MCF 10A (cell line): Measurements from ENCODE around the gene CLEC2D. TPM values are rescaled to one million over a fixed set of nuclear protein-coding genes. Genes with fewer than 3 reads are reported as not detected.

Experiments used
- BruUV-seq: library from RNA; stranded (reverse); fragments of 400-500 nt; replicated peaks from 2 replicates; lab custom pipeline; 2021; lab: Mats Ljungman, UMichigan
- CTCF ChIA-PET: fragments of 300-600 bp; sonication (Branson Sonifier 250); formaldehyde crosslinking; extraction: SDS; loops from one replicate; lab custom pipeline; 2021; ENCODE audit warnings: antibody characterized with exemption, inconsistent platforms; lab: Yijun Ruan, JAX
- POLR2A ChIA-PET: fragments of 300-600, 350-650 bp; sonication (Branson Sonifier 250); formaldehyde crosslinking; extraction: SDS; loops from one replicate; lab custom pipeline; 2020; ENCODE audit warnings: antibody characterized with exemption, inconsistent platforms; lab: Yijun Ruan, JAX
- DNase-seq: peaks from one replicate; pipeline ENCODE4 v3.0.0-alpha.2; 2018; ENCODE audit not compliant: unreplicated experiment
- H3K27ac Mint-ChIP-seq: one replicate; pipeline ENCODE4 v1.8.0; 2022; ENCODE audit warnings: mild to moderate bottlenecking, low read depth, mixed read lengths; ENCODE audit not compliant: unreplicated experiment
- H3K27me3 Mint-ChIP-seq: one replicate; pipeline ENCODE4 v1.8.0; 2022; ENCODE audit warnings: mixed read lengths; ENCODE audit not compliant: insufficient read depth, unreplicated experiment
- H3K36me3 Mint-ChIP-seq: one replicate; pipeline ENCODE4 v1.8.0; 2022; ENCODE audit warnings: mild to moderate bottlenecking, moderate library complexity, mixed read lengths; ENCODE audit not compliant: insufficient read depth, unreplicated experiment
- H3K4me1 Mint-ChIP-seq: one replicate; pipeline ENCODE4 v1.8.0; 2022; ENCODE audit warnings: mixed read lengths; ENCODE audit not compliant: insufficient read depth, unreplicated experiment
- H3K4me3 Mint-ChIP-seq: one replicate; pipeline ENCODE4 v1.8.0; 2022; ENCODE audit warnings: mild to moderate bottlenecking, moderate library complexity, mixed read lengths; ENCODE audit not compliant: unreplicated experiment
- H3K9me3 Mint-ChIP-seq: one replicate; pipeline ENCODE4 v1.8.0; 2022; ENCODE audit warnings: mixed read lengths; ENCODE audit not compliant: unreplicated experiment
- intact Hi-C: fragments of 100-400 bp; cut with micrococcal nuclease; formaldehyde crosslinking; loops from 2 replicates; pipeline ENCODE4 v1.14.1; 2022
- total RNA-seq: library from RNA; stranded (reverse); gene quantifications from 2 replicates; pipeline ENCODE4 v1.2.3, GENCODE V29; 2022
- TF ChIP-seq, protein P1 (sequence below): fragments of 200-600 bp; IDR thresholded peaks from one replicate; pipeline ENCODE4 v1.8.0; 2022; ENCODE audit warnings: antibody characterized with exemption, mild to moderate bottlenecking; ENCODE audit not compliant: unreplicated experiment

CLEC2D gene
- total RNA-seq, 1 experiment from 2014 or later, result 5.1 TPM

DNA sequence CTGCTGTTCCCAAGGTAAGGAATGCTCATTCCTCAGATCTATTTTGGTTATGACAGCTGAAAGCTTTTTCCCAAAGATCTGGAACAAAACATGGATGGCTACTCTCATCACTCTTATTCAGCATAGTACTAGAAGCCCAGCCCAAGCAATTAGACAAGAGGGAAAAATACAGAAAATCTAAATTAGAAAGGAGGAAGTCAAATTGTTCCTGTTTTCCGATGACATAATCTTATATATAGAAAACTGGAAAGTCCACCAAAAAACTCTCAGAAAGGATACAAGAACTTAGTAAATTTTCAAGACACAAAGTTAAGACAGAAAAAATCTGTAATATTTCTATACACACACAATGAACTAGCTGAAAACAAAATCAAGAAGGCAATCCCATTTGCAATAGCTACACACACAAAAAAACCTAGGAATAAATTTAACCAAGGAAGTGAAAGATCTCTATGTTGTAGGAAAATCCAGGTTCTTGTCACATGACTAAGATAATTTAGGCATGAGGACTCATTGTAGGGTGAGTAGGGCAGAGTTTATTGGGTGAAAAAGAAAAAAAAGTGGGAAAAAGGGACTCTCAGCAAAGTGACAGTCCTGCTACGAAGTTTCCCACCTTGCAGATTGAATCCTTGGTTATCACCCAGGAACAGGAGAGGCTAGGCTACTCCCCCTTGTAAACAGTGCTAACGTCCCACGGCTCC is 33.2 kb upstream of the CLEC2D start:
- no peak for DNase-seq
- TF ChIP-seq, protein P1, sequence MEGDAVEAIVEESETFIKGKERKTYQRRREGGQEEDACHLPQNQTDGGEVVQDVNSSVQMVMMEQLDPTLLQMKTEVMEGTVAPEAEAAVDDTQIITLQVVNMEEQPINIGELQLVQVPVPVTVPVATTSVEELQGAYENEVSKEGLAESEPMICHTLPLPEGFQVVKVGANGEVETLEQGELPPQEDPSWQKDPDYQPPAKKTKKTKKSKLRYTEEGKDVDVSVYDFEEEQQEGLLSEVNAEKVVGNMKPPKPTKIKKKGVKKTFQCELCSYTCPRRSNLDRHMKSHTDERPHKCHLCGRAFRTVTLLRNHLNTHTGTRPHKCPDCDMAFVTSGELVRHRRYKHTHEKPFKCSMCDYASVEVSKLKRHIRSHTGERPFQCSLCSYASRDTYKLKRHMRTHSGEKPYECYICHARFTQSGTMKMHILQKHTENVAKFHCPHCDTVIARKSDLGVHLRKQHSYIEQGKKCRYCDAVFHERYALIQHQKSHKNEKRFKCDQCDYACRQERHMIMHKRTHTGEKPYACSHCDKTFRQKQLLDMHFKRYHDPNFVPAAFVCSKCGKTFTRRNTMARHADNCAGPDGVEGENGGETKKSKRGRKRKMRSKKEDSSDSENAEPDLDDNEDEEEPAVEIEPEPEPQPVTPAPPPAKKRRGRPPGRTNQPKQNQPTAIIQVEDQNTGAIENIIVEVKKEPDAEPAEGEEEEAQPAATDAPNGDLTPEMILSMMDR, result no peak
- no TSS peak for BruUV-seq
- POLR2A ChIA-PET, result interaction anchor here (0.6 kb wide), 1 partner anchor 114 kb away, joined by 3 read pairs; no protein-coding TSS in a partner anchor
- Mint-ChIP-seq H3K36me3 (no peaks in the 10 kb centered on the region), H3K27ac (no peak overlapping the region), H3K4me3 (no peak overlapping the region), H3K27me3 (no peaks in the 10 kb centered on the region), H3K4me1 (no peaks in the 10 kb centered on the region), H3K9me3 (no peaks in the 10 kb centered on the region)
- CTCF ChIA-PET, result interaction anchor here (0.6 to 8.3 kb wide), 4 partner anchors 11 to 578 kb away, joined by 3 to 108 read pairs (median 10); no protein-coding TSS in a partner anchor
- intact Hi-C loops, result no loop called here

DNA sequence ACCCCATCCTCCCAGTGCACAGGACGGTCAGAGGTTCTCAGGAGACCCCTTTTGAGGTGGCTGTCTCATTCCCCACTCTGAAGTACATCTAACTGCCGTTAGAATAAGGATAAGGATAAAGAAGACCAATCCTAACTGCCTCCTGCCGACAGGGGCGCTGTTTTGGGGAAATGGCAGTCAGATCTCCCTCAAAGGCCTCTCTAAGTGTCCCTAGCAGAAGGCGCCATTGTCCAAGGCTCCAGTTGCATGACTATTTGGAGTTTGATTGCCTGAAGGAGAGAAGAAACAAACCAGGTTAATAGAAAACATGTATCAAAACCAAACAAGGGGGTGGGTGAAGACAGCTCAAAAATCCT is 32.7 kb upstream of the CLEC2D start:
- Mint-ChIP-seq H3K36me3 (no peaks in the 10 kb centered on the region), H3K9me3 (no peaks in the 10 kb centered on the region), H3K4me3 (no peak overlapping the region), H3K4me1 (no peaks in the 10 kb centered on the region), H3K27me3 (no peaks in the 10 kb centered on the region), H3K27ac (no peak overlapping the region)
- TF ChIP-seq, protein P1, result no peak
- CTCF ChIA-PET, result interaction anchor here (0.6 to 8.3 kb wide), 3 partner anchors 11 to 579 kb away, joined by 3 to 108 read pairs (median 12); no protein-coding TSS in a partner anchor
- no TSS peak for BruUV-seq
- no peak for DNase-seq
- POLR2A ChIA-PET, result interaction anchor here (0.6 kb wide), 1 partner anchor 113 kb away, joined by 3 read pairs; no protein-coding TSS in a partner anchor
- intact Hi-C loops, result no loop called here

GRCh38 chr12:9640024-9640423 is 29.5 kb upstream of the CLEC2D start:
- Mint-ChIP-seq H3K27me3 (no peaks in the 10 kb centered on the region), H3K4me1 (no peaks in the 10 kb centered on the region), H3K9me3 (no peaks in the 10 kb centered on the region), H3K36me3 (no peaks in the 10 kb centered on the region), H3K27ac (no peak overlapping the region), H3K4me3 (no peak overlapping the region)
- no TSS peak for BruUV-seq
- intact Hi-C loops, result no loop called here
- ChIA-PET POLR2A (interaction anchor here (1.1 to 2.4 kb wide), 2 partner anchors 8 to 90 kb away, joined by 3 to 18 read pairs; no protein-coding TSS in a partner anchor), CTCF (interaction anchor here (0.6 to 2.9 kb wide), 5 partner anchors 60 to 996 kb away, joined by 3 to 17 read pairs (median 3); no protein-coding TSS in a partner anchor)
- no peak for DNase-seq
- TF ChIP-seq, protein P1, result no peak

GRCh38 chr12:9642606-9643265 is 26.8 kb upstream of the CLEC2D start:
- ChIA-PET POLR2A (no interaction called here), CTCF (interaction anchor here (0.6 kb wide), 1 partner anchor 8 kb away, joined by 3 read pairs; no protein-coding TSS in a partner anchor)
- DNase-seq, result no peak
- intact Hi-C loops, result no loop called here
- H3K36me3 Mint-ChIP-seq, result no peaks in the 10 kb centered on the region
- no peak overlapping the region for H3K4me3 Mint-ChIP-seq
- TF ChIP-seq, protein P1, result no peak
- H3K27ac Mint-ChIP-seq, result no peak overlapping the region
- no peaks in the 10 kb centered on the region for H3K27me3 Mint-ChIP-seq
- no TSS peak for BruUV-seq
- H3K4me1 Mint-ChIP-seq, result no peaks in the 10 kb centered on the region
- no peaks in the 10 kb centered on the region for H3K9me3 Mint-ChIP-seq
